ENCODE data around the gene MBIP.

The MBIP gene

GRCh38 chr14:36260970-36261640 lies 59.3 kb downstream of the MBIP start:
- DNase-seq, result no peak

GRCh38 chr14:36258241-36258640 lies 62.2 kb downstream of the MBIP start:
- DNase-seq, result no peak

- no peak for DNase-seq
Observed at GRCh38 chr14:36256126-36256801, 64.2 kb downstream of the MBIP start.

- peak; percentile 32 for DNase-seq
Observed at GRCh38 chr14:36254020-36254624, 66.3 kb downstream of the MBIP start.

All from retina (tissue), 1 donor.